ENCODE data around the gene DNAJC13.

GRCh38 chr3:132569153-132569552 lies 151.9 kb downstream of the DNAJC13 start:
- TF ChIP-seq CTCF (IDR thresholded peaks at IDR 0.05): no peak
- TF ChIP-seq POLR2A (IDR thresholded peaks at IDR 0.05): no peak
- no peak for TF ChIP-seq EP300 (IDR thresholded peaks at IDR 0.05)

Data from suprapubic skin (tissue), 3 donors.